HG02981 (cell line): ENCODE data around the gene GJB3.
"Not testable (repeated sequence)": the region's sequence is repeated elsewhere in the genome, so short reads cannot be mapped to it uniquely, and the experiment has no call there.

Source experiments
- ATAC-seq: cut with Tn5 transposase; IDR thresholded peaks from one replicate; pipeline ENCODE4 v1.9.1; 2021; ENCODE audit warnings: mild to moderate bottlenecking, moderate library complexity; ENCODE audit not compliant: unreplicated experiment

GJB3 gene

DNA sequence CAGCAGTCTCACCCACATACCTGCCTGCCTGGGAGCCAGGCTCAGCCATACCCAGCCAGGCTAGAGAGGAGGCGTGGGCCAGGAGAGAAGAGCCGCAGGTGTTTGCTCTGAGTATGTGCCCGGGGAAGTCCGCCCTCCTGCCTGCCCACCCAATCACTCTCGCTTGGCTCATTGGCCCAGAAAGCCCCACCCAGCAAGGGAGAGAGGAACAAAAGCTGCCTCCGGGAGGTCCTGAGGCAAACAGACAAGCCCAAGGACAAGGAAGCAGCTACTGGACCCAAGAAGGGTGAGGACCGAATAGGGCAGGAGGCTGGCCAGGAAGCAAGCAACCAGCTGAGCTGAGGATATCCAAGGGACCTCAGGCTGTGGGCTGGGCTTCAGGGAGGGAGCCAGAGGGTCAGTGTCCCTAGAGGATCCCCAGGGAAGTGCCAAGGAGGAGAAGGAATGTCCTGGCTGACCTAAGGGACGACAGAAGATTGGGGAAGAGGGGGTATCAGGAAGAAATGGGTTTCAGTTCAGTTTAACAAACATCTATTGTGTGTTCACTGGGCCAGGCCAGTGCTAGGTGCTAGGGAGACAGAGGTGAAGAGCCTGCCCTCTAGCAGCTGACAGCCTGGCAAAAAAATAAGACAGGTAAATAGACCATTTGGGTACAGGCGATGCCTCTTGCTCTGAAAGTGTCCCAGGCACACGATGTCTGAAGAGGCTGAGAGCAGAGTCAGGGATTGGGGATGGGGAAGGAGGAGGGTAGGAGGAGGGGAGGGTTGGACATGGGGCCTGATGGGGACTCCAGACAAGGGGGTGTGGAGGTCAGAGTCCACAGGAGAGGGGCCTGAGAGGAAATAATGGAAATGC is 21.3 kb upstream of the GJB3 start, which contains the start of gene GJB4:
GJB4 (plus strand) TSS at position 238 of the 855 bp plus-strand sequence. CDS start 1,515 bp downstream, outside the sequence.
- no peak for ATAC-seq

DNA sequence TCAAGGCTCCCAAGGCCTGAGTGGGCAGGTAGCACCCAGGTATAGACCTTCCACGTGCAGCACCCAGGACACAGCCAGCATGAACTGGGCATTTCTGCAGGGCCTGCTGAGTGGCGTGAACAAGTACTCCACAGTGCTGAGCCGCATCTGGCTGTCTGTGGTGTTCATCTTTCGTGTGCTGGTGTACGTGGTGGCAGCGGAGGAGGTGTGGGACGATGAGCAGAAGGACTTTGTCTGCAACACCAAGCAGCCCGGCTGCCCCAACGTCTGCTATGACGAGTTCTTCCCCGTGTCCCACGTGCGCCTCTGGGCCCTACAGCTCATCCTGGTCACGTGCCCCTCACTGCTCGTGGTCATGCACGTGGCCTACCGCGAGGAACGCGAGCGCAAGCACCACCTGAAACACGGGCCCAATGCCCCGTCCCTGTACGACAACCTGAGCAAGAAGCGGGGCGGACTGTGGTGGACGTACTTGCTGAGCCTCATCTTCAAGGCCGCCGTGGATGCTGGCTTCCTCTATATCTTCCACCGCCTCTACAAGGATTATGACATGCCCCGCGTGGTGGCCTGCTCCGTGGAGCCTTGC is 19.7 kb upstream of the GJB3 start:
- no peak for ATAC-seq

DNA sequence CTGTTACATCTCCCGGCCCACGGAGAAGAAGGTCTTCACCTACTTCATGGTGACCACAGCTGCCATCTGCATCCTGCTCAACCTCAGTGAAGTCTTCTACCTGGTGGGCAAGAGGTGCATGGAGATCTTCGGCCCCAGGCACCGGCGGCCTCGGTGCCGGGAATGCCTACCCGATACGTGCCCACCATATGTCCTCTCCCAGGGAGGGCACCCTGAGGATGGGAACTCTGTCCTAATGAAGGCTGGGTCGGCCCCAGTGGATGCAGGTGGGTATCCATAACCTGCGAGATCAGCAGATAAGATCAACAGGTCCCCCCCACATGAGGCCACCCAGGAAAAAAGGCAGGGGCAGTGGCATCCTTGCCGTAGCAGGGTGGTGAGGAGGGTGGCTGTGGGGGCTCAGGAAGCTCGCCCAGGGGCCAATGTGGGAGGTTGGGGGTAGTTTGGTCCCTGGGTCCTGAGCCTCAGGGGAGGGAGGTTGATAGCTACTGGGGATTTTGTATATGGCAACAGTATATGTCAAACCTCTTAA is 19.2 kb upstream of the GJB3 start:
- no peak for ATAC-seq

DNA sequence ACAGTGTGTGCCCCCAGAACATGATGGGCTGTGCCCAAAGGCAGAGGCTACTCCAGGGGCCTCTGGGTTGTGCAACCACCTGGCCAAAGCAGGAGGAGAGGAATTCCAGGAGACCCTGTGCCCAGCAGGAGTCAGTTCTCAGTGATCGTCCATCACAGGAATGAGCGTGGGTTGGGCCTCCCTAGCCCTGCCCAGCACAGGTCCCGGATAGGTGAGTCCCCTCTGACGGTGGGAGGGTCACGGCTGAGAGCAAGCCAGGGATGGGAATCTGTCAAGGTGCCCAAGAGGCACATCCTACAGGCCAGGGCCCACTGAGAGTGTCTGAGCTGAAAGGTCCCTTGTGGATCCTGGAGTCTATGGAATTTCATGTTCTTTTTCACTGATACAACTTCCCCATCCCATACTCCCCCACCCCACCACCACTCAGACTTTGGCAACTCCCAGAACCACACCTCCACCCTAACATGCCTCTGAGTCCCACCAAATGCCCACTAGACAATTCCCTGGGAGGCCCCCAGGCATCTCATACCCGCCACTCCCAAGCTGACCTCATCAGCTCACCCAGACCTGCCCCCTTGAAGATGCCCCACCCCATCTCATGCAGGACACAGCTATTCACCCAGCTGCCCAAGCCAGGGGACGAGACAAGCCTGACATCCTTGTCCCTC is 18.4 kb upstream of the GJB3 start:
- no peak for ATAC-seq

DNA sequence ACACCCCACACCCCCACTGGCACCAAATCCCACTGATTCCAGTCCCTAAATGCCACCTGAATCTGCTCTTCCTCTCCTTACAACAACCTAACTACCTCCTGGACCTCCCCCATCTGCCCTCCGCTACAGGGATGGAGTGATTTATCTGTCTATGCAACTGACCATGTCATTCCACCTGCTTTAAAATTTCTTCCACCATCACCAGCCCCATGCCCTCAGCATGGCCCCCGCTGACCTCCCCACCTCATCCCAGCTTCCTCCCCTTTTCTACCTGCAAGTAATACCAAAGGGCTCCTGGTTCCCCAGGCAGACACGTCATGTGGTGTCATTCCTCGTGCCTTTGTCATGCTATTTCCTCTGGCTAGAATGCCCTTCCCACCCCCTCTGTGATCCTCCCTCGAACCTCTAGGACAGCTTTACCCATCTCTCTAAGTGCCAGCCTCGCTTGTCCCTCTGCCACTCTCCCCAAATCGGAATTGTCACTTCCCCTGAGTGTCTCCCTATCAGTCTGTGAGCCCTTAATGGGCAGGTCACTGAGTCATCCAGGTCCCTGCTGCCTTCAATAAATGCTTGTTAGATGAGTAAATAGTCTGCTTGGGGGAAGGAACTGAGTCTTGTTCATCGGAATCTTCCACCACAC is 17.8 kb upstream of the GJB3 start:
- no peak for ATAC-seq

DNA sequence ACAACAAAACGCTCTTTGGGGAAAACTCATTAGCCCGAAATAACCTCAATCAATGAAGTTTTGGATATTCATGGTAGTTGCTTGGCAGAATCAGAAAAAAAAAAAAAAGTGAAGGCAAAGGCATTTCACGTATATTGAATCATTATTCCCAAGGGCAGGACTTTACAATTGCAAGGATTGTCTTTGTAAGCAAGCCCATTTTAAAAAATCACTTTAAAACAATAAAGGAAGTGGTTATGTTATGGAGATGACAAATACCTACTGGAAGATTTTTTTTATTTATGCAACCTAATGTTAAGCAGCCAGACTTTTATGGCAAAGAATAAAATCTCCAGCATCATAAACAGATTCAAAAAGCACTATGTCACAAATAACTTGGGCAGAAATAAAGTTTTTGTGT is 12.2 kb upstream of the GJB3 start:
- ATAC-seq = no peak

DNA sequence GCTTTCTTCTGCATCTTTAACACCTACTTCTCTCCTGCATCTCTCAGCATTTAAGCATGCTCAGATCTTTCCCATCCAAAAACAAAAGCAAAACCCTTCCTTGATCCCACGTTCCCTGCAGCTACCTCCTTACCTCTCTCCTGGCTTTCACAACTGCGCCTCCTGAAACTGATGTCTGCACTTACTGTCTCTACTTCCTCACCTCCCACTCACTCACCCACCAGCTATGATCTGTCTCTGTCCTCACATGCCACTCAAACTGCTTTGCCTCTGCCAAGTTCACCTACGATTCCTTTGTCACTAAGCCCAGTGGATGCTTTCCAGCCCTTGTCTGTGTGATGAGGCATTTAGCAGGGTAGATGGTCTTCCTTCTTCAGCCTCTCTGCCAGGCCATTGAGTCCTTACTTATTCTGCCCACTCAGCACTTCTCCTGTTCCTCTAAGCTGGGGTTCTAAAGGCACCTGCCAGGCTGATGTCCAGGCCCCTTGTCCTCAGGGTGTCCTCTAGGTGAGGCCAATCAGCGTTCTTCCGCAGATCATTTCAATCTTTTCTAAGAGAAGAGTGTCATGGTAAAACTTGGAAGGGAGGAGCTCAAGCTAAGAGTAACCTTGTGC is 10.0 kb upstream of the GJB3 start:
- no peak for ATAC-seq

DNA sequence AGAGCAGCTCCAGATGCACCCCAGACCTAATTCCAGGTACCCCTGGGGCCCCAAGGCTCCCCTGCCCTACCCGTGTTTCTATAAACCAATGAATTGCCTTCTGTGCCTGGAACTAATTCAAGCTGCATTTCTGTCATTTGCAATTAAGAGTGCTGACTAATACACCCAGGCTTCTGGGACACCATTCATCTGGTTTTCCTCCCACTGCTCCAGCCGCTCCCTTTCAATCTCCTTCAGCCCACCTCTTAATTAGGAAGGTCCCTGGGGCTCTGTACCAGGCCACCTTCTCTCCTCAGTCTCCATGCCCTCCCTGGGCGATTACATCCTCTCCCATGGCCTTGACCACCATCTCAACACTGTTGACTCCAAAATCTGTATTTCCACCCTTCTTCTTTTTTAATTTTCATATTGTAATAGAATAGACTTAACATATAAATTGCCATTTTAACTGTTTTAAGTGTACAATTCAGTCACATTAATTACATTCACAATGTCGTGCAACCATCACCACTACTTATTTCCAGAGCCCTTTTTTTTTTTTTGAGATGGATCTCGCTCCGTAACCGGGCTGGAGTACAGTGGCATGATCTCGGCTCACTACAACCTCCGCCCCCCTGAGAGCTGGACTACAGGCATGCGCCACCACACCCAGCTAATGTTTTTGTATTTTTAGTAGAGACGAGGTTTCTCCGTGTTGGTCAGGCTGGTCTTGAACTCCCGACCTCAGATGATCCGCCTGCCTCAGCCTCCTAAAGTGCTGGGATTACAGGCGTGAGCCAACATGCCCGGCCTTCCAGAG is 9.2 kb upstream of the GJB3 start:
- ATAC-seq = no peak

DNA sequence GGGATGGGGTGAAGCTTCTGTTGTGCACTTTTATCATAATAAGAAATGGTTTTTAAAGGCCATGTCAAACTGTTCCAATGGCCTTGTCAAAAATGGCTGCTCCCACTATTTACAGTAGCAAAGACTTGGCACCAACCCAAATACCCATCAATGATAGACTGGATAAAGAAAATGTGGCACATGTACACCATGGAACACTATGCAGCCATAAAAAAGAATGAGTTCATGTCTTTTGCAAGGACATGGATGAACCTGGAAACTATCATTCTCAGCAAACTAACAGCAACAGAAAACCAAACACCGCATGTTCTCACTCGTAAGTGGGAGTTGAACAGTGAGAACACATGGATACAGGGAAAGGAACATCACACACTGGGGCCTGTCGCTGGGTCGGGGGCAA is 7.9 kb upstream of the GJB3 start:
- not testable (repeated sequence) for ATAC-seq

DNA sequence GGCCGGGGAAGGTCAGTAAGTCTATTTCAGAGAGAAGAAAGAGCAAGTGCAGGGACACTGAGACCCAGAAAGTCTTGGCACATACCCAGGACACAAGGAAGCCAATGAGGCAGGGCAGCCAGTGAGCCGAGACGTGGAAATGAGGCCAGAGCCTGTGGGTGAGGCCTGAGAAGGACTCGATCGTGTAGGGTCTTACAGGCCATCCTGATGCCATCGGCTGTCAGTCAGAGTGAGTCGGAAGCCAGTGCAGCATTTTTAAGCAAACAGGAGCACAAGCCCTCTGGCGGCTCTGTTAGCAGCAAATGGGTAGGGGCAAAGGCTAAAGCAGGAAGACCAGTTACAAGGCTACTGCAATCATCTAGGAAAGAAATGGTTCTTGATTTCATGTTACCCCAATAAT is 6.1 kb upstream of the GJB3 start:
- no peak for ATAC-seq

DNA sequence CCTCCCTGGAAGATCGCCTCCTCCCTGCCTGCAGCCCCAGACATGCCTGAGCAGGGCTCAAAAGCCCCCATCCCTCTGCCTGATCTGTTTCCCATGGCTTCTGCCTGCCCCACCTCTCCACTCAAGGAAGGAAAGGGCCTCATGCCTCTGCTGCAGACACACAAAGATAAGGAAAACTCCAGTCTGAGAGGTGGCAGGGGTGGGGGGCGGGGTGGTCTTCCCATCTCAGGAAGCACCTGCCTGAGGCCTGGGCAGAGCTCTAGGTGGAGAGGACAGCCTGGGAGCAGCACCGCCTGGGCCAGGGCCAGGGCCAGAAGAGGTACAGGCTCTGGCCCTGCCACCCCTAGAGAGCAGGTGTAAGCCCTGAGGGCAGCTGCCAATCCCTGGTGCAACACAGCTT is 4.1 kb upstream of the GJB3 start:
- ATAC-seq = no peak

DNA sequence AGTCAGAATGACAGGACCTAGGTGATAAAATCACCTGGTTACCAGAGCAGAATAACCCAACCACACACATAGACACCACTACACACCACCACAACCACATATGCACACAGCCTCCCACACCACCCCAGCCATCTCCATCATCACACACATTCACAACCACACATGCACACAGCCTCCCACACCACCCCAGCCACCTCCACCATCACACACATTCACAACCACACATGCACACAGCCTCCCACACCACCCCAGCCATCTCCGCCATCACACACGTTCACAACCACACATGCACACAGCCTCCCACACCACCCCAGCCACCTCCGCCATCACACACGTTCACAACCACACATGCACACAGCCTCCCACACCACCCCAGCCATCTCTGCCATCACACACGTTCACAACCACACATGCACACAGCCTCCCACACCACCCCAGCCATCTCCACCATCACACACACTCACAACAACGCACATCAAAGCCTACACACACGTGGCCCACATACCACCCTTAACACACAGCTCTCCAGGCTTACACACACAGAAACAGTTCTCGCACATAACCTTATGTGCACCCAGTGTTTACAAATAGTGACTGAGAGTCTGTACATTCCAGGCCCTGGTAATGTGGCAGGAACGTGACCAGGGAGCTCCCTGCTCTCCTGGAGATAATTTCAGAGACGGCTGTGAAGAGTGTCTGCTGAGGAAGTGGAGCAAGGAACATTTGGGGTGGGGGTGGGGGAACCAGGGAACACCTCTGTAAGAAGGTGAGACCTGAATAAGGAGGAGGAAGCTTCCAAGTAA is 3.3 kb upstream of the GJB3 start:
- ATAC-seq = no peak

DNA sequence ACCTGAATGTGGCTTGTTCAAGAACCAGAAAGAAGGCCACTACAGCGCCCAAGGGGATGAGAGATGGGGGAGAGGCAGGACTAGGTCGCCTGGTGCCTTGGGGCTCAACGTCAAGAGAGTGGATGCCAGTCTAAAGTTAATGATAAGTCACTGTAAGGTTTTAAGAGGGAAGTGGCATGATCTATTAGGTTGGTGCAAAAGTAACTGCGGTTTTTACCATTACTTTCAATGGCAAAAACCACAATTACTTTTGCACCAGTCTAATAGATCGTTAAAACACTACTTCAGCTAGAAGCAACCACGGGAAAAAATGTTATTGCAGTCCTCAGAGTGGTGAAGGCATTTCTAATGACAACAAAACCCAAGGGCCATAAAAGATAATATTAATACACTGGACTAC is 2.6 kb upstream of the GJB3 start:
- no peak for ATAC-seq

DNA sequence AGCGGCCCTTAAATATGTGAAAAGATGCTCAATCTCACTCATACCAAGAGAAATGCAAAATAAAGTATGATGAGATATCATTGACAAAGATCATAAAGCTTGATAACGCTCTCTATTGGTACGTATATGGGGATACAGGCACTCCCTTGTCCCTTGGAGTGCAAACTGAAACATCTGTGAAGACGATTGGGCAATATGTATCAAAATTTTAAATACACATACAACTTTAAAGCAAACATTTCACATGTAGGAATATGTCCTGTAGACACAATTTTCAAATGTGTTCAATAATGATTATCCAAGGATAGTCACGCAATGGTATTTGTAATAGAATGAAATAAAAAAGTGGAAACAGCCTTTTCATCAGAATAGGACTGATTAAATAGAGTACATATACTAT is 2.0 kb upstream of the GJB3 start:
- no peak for ATAC-seq

DNA sequence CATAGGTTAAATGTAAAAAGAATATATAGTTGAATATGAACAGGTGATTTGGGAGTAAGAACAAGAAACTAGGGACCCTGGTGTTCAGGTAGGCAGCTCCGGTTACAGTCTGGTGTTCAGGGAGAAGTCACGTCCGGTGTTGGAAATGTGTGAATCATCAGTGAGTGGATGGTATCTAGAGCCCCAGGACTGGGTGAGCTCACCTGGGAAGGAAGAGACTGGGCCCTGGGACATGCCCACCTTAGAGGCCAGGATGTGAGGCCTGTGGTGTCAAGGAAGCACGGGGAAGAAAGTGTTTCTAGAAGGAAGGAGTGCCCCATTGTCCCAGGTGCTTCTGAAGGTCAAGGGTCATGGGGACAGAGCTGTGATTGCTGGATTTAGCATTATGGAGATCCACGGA is 1.5 kb upstream of the GJB3 start:
- ATAC-seq = no peak

DNA sequence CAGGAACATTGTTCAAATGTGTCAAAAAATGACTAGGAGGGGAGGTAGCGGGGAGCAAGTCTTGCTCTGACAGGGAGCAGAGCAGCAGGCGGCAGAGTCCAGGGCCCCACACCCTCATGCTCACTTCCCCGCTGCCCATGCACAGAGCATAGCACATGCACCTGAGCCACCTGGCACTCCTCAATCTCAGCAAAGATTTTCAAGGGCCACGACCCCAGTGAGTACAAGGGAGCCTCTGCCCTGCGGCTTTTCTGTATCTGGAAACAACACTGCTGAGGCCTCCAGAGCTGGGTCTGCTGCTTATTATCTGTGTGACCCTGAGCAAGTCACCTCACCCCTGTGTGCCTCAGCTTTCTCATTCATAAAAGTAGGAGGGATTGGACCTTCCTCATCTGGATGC is 1.1 kb upstream of the GJB3 start:
- ATAC-seq = no peak

DNA sequence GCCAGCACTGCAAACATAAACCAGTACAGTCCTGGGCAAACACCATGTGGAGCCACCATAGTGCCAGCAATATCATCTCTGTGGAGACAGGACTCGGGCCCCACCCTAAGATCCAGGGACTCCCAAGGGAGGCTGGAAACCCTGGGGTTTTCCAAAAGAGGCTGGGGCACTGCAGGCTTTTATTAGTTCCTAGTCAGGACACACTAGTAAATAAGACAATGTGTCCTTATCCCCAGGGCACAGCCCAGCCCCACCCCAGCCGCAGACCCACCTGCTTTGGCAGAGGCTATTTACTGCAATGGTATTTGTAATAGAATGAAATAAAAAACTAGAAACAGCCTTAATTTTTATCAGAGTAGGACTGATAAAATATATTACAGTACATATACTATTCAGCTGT is 486 bp upstream of the GJB3 start:
- ATAC-seq = no peak

DNA sequence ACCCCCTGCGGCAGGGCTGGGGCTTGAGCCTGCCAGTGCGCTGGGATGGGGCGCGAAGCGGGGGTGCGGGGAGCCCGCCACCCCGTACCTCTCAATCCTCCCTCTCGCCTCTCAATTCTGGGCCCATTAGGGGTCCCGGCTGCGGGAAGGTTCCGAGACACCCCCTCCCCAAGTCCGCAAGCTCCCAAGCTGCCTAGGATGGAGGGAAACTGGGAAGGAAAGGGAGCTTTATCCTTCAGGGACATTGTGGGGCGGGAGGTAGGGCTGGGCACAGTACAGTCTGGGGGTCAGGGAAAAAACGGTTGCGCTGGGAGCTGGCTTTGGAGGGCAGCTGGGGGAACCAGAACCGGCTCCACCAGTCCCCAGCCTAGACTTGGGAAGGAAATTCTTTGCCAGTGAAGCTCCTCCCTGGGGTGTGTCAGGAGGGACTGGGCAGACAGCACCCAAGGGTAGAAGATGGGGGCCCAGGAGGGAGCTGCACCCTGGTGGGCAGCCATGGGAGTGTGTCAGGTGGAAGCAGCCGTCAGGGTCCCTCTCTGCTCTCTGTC is 904 bp downstream of the GJB3 start:
- no peak for ATAC-seq

DNA sequence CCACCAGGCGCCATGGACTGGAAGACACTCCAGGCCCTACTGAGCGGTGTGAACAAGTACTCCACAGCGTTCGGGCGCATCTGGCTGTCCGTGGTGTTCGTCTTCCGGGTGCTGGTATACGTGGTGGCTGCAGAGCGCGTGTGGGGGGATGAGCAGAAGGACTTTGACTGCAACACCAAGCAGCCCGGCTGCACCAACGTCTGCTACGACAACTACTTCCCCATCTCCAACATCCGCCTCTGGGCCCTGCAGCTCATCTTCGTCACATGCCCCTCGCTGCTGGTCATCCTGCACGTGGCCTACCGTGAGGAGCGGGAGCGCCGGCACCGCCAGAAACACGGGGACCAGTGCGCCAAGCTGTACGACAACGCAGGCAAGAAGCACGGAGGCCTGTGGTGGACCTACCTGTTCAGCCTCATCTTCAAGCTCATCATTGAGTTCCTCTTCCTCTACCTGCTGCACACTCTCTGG is 3.8 kb downstream of the GJB3 start:
- no peak for ATAC-seq
